Activated CD8-positive, alpha-beta memory T cell treated with anti-CD3 and anti-CD28 coated beads for 1 hour (primary cell): ENCODE results near the gene SMIM20.

Experiments
- DNase-seq, 2 donors: peaks; one replicate each; pipeline ENCODE4 v3.0.0-alpha.2; 2020; ENCODE audit warnings: low read depth in 1 of 2; ENCODE audit errors: extremely low read depth in 1 of 2

SMIM20 gene

GRCh38 chr4:25925486-25926201, 11.6 kb downstream of the SMIM20 start:
- DNase-seq, result no peak

DNA sequence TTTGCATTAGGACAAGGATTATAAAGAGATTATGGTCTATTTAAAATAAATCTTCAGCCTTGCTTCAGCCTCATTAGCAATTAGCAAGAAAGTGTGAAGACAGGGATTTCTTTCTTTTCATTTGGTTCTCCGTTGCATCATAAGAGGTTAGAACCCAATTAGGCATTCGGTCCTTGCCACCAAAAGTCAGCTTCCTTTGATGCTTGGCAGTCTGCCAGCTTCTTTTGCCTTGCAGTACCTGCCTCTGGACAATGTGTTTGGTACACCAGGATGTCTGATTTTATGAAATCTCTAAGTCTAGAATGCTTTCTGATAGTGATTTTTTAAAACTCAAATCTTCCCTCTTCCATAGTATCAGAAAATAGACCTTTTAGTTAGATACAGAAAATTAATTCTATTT, 12.4 kb downstream of the SMIM20 start:
- DNase-seq, result no peak

DNA sequence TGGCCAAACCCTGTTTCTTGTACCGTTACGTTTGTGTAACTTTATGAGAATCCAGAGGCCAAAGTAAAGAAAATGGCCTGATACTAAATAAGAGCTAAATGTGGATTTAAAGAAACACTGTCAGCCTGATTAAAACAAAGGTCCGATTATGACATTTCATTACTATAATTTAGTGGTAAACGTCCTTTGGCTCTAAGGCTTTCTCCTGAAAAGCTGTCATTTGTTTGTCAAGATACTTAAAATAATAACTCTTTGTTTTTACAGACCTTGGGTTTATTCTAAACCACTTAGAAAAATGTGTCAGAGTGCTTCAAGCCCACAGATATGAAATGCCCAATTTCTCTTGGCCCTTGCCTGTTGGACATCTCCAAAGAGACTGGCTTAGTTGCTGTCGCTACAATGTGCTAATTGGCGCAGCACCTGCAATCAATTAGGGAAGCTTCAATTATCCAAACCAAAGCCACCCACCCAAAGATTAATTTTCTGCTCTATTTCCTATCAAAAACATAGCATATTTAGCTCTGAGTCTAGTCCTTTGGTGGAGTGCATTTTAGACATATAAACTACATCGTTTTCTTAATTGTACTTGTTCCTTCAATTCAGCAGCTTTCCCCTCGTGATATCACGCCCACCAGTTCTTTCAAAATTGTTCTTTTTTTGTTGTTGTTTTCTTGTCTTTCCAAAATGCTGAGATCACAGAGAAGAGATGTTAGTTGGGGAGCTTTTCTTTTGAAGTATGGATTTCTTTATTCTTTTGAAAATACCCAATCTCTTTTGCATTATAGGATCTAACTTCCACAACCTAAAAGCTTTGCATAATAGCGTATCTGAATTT, 13.6 kb downstream of the SMIM20 start:
- no peak for DNase-seq

DNA sequence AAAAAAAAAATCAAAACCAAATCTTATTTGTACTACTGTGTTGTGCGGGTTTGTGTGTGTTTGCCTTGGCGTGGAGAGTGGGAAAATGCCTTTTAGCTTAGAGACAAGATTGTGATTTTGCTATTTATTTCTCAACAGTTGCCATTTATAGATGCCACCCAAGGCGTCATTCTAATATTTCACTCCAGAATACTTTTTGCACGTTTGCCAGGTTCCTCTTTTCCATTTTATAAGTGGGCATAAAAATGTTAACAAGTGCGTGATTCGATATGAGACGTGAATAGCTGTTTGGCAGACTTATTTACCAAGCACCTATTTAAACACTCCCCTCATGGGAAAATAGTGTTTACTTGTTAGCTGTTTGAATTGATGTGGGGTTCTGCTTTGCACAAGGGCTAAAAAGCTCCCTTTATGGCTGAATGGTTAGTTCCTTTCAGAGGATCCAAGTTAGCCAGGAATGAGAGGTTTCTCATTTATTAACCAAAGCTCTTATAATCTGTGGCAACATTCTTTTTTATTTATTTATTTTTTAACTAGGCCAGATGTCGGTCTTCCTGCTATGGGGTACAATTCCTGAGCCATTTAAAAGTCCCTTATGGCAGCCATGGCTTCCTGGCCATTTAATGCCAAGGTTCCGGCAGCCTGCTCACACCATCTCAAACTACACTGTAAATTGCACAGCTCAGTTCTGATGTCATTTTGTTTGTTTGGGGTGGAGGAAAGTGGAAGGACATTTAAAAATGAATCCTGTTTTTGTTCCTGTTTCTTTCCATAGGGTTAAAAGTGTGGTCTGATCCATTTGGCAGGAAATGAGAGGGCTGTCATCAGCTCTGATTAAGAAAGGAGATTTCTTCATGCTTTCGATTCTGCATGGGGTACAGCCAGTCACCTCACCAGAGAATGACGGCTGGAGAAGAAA, 14.6 kb downstream of the SMIM20 start:
- DNase-seq, result no peak

DNA sequence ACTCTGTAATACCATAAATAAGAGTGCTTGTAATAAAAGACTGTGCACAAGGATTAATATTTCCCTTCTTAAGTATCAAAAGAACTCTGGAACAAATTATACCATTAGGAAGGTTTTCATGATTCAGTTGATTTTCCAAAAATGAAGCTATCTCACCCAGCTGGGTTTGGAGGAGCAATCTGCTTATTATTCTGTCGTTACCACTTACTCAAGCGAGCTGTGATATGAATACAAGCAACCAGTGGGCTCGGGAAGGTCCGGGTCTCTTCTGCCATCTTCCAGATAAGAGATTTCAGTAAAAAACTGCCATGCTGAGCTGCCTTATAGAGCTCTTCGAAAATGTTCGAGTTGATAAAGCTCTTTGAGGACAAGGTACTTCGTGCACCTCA, 15.3 kb downstream of the SMIM20 start:
- no peak for DNase-seq

DNA sequence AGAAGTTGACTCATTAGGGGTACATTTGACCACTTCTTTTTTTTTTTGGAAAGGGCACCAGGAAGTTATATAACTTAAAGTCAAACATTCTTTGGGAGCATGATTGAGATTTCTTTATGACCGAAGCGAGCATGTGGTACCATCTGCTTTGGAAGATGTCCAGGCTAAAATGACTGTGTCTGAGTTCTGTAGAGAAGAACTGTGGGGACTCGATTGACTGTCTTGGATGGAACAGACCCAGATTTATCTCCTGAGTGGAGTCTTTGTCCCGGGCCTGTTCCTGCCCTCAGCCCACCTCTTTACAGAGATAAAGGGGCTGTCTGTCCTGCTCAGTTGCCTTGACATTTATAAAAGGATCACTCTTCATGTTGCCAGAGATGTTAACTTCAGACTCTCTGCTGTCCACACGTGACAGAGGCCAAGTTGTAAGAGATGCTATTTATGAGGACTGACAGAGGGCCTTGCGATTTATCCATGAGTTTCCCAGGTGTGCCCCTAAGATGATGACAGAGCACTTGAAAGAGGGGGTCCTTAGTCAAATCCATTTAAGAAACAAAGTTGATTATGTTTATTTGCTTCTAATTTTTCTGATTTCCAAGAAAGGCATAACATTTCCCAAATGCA, 16.8 kb downstream of the SMIM20 start:
- no peak for DNase-seq

DNA sequence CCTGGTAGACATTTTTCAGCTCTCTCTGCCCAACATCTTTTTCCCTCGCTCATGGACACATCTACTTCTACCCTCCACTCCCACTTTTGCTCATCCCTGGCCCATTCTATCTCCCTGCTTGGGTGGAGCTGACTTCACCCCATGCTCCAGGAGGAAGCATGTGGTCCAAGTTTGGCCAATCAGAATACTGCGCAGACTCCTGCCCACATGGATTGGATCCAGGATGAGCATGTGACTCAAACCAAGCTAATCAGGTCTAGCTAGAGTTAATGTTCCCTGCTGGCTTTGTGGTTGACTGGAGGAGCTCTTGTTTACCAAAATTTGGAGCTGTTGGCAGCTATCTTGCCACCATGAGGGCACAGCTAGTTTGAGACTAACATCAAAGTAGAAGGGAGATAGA, 22.7 kb downstream of the SMIM20 start:
- no peak for DNase-seq

DNA sequence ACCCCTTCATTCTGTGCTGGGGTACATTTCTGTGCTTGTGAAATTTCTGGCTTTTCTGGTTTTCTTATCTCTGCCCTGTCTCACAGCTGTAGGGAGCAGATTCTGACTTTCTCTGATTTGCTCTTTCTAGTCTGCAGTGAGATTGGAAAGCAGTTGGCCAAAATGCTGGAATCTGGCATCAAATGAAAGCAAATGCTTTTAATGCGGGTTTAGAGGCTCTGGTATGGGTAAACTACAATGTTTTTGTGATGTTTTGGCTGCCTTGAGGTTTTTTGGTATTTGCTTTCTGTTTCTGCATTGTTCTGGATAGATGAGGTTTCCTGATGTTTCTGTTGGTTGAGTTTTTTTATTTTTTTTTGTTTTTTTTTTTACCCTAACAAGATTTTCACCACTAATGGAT, 23.8 kb downstream of the SMIM20 start:
- DNase-seq, result no peak

GRCh38 chr4:25938366-25938765, 24.3 kb downstream of the SMIM20 start:
- DNase-seq, result no peak

DNA sequence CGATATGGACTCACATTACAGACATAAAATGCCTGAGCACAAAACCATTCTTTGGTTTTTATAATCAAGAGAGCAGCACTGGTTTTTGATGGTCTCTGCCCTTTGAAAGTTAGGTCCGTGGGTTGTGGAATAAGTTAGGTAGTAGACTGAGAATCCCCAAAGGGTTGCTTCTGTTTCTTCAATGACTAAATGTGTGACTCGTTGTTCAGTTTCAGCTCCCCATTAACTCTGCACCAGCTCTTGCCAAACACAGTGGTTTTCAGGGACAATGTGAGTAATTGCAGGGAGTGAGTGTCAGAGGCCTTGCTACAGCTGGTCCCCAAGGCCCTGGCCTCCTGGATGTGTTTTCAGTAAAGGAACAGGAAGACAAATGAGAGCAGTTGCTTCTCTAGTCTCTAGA, 24.8 kb downstream of the SMIM20 start:
- DNase-seq, result no peak

DNA sequence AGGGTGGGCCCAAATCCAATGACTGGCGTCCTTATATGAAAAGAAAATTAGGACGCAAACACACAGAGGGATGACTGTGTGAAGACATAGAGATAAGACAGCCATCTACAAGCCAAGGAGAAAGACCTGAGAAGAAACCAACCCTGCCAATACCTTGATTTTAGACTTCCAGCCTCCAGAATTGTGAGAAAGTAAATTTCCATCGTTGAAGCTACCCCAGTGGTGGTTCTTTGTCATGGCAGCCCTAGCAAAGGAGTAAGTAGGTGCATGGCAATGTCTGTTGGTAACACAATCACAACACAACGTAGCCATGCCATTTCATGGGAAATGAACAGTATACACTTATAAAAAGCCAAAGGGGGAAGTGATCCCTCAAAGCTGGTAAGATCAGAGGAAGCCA, 25.3 kb downstream of the SMIM20 start:
- DNase-seq, result no peak

- DNase-seq, result no peak
Measured at GRCh38 chr4:25941457-25942221, 27.6 kb downstream of the SMIM20 start.

- no peak for DNase-seq
Measured at GRCh38 chr4:25943312-25943711, 29.3 kb downstream of the SMIM20 start.

GRCh38 chr4:25943805-25944204, 29.8 kb downstream of the SMIM20 start:
- DNase-seq, result no peak

- DNase-seq, result no peak
Measured at GRCh38 chr4:25948051-25948450, 34.0 kb downstream of the SMIM20 start.

GRCh38 chr4:25949173-25949748, 35.2 kb downstream of the SMIM20 start:
- DNase-seq, result no peak

GRCh38 chr4:25949994-25950393, 36.0 kb downstream of the SMIM20 start:
- DNase-seq, result no peak

DNA sequence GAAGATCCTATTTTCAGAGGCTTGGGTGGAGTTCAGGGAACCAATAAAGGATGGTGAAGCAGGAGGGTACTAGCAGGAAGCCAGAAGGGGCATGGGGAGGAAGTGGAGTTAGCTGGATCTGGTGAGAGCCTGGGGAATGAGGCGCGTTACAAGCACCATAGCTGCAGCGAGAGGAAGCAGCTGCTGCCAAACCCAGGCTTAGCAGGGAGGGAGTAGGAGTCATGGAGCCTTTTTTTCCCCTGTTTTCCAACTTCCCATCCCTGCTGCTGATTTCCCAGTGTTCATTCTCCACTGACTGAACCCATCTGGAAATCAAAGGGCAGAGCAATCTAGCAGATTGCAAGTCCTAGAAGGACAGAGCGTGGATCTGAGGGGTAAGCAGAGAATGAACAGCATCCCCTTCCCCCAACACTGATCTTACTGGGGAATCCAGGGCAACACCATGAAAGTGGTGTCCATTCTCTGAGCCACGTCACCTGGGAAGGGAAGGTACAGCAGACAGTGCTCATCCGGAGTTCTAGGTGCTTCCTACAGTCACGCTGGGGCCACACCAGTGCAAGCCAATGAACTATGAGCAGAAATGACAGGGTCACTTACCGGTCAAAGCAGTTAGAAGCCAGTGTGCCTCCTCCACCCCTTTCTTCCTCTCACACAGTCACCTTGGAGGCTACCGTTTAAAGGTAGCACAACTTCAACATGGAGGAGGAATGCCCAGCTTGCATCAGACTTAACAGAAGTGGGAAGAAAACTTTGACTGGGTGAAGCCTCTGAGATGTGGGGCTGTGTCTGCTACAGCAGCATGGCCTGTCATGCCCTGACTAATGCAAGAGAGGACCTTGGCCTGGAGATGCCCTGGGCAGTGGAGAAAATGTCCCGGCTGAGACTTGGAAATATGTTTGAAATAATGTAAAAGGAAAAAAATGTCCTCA, 36.7 kb downstream of the SMIM20 start:
- no peak for DNase-seq
